CD14-positive monocyte (primary cell): ENCODE measurements around the gene DCTN2. TPM values are rescaled to one million over a fixed set of nuclear protein-coding genes. Genes with fewer than 3 reads are reported as not detected.
A peak's percentile ranks its signal among the peaks of the same experiment; 100 is the strongest.

ENCODE experiments used
- DNase-seq, 3 donors: peaks; one replicate each; pipeline ENCODE4 v3.0.0-alpha.2; 2011 to 2022
- H2AFZ ChIP-seq: 2 replicates; pipeline ENCODE4 v1.6.0; 2012; ENCODE audit warnings: mild to moderate bottlenecking, low read depth, low read length, inconsistent platforms; ENCODE audit not compliant: insufficient read depth, poor library complexity, severe bottlenecking
- H3K27ac ChIP-seq, 2 donors: 1 replicate in 1 of 2; 2 replicates in 1 of 2; pipeline ENCODE4 v1.5.1; 2012 to 2013; ENCODE audit warnings: low read length in 2 of 2, control low read depth in 1 of 2, inconsistent platforms in 1 of 2, low read depth in 1 of 2, mild to moderate bottlenecking in 1 of 2
- H3K27me3 ChIP-seq, 2 donors: one replicate each; pipeline versions ENCODE4 v1.6.0 to v1.6.1; 2011 to 2013; ENCODE audit warnings: low read length in 2 of 2; ENCODE audit not compliant: control insufficient read depth in 2 of 2, insufficient read depth in 2 of 2
- H3K36me3 ChIP-seq, 2 donors: replicated peaks in 1 of 2; 1 replicate in 1 of 2; 2 replicates in 1 of 2; pipeline versions ENCODE4 v1.5.1 to v1.6.1; 2012 to 2013; ENCODE audit warnings: low read length in 2 of 2, control low read depth in 1 of 2, inconsistent platforms in 1 of 2, mild to moderate bottlenecking in 1 of 2; ENCODE audit not compliant: insufficient read depth in 2 of 2, control insufficient read depth in 1 of 2
- H3K4me1 ChIP-seq, 2 donors: 1 replicate in 1 of 2; 2 replicates in 1 of 2; pipeline versions ENCODE4 v1.5.1 to v1.6.1; 2012 to 2013; ENCODE audit warnings: low read length in 2 of 2, control low read depth in 1 of 2, inconsistent platforms in 1 of 2, mild to moderate bottlenecking in 1 of 2, moderate library complexity in 1 of 2; ENCODE audit not compliant: insufficient read depth in 2 of 2, control insufficient read depth in 1 of 2
- H3K4me2 ChIP-seq: replicated peaks from 2 replicates; pipeline ENCODE3; 2012; ENCODE audit warnings: low read length, moderate library complexity, mild to moderate bottlenecking; ENCODE audit not compliant: poor library complexity, severe bottlenecking; ENCODE audit errors: extremely low read depth
- H3K4me3 ChIP-seq, 3 experiments: fragments of 200-600 bp in 1 of 3; sonication (generic) in 1 of 3; replicated peaks in 1 of 3; 1 replicate in 2 of 3; 2 replicates in 1 of 3; pipeline ENCODE4 v1.5.1; 2011 to 2013; ENCODE audit warnings: low read length in 3 of 3, mild to moderate bottlenecking in 3 of 3, control low read depth in 2 of 3, low read depth in 2 of 3, inconsistent platforms in 1 of 3, moderate library complexity in 1 of 3
- H3K79me2 ChIP-seq: 2 replicates; pipeline ENCODE4 v1.6.0; 2012; ENCODE audit warnings: mild to moderate bottlenecking, control low read depth, inconsistent platforms, low read length, moderate library complexity; ENCODE audit not compliant: insufficient read depth
- H3K9ac ChIP-seq: 2 replicates; pipeline ENCODE4 v1.6.0; 2017; ENCODE audit warnings: low read length, mild to moderate bottlenecking; ENCODE audit not compliant: insufficient read depth, poor library complexity, severe bottlenecking
- H3K9me3 ChIP-seq, 2 donors: replicated peaks in 1 of 2; 1 replicate in 1 of 2; 2 replicates in 1 of 2; pipeline versions ENCODE4 v1.5.1 to v1.6.1; 2012 to 2013; ENCODE audit warnings: low read length in 2 of 2, control low read depth in 1 of 2; ENCODE audit not compliant: control insufficient read depth in 1 of 2, insufficient read depth in 1 of 2
- H4K20me1 ChIP-seq: 2 replicates; pipeline ENCODE4 v1.6.0; 2012; ENCODE audit warnings: mild to moderate bottlenecking, low read length, control low read depth, moderate library complexity; ENCODE audit not compliant: insufficient read depth
- H3K27ac Mint-ChIP-seq, 7 donors: one replicate each; pipeline ENCODE4 v1.8.0; 2020; ENCODE audit warnings: mild to moderate bottlenecking in 7 of 7, mixed read lengths in 7 of 7, moderate library complexity in 6 of 7, inconsistent platforms in 2 of 7
- H3K27me3 Mint-ChIP-seq, 3 donors: one replicate each; pipeline ENCODE4 v1.8.0; 2021 to 2022; ENCODE audit warnings: low read depth in 3 of 3, mild to moderate bottlenecking in 3 of 3, mixed read lengths in 3 of 3, moderate library complexity in 3 of 3, inconsistent platforms in 1 of 3
- H3K36me3 Mint-ChIP-seq, 2 donors: one replicate each; pipeline ENCODE4 v1.8.0; 2020; ENCODE audit warnings: mixed read lengths in 2 of 2, inconsistent platforms in 1 of 2, mild to moderate bottlenecking in 1 of 2
- H3K4me1 Mint-ChIP-seq: one replicate; pipeline ENCODE4 v1.8.0; 2020; ENCODE audit warnings: mild to moderate bottlenecking, mixed read lengths
- H3K4me3 Mint-ChIP-seq, 2 donors: one replicate each; pipeline ENCODE4 v1.8.0; 2020; ENCODE audit warnings: mild to moderate bottlenecking in 2 of 2, mixed read lengths in 2 of 2, moderate library complexity in 1 of 2
- H3K9me3 Mint-ChIP-seq, 7 donors: one replicate each; pipeline ENCODE4 v1.8.0; 2020 to 2022; ENCODE audit warnings: mixed read lengths in 7 of 7, mild to moderate bottlenecking in 6 of 7, moderate library complexity in 6 of 7, inconsistent platforms in 2 of 7
- CTCF ChIP-seq: fragments of 200-600 bp; IDR thresholded peaks from one replicate; pipeline ENCODE4 v1.8.0; 2022; ENCODE audit warnings: antibody characterized with exemption, mild to moderate bottlenecking
- WGBS: methylation state at CpG from one replicate; pipeline ENCODE4 v1.1.5; 2013; ENCODE audit warnings: missing lambda C conversion rate; ENCODE audit not compliant: insufficient coverage; 5-methylcytosine and 5-hydroxymethylcytosine counted together
- intact Hi-C, 2 donors: fragments of 100-400 bp; cut with micrococcal nuclease; formaldehyde crosslinking; loops; one replicate each; pipeline versions ENCODE4 v1.15.0 to v1.15.1; 2023
- polyA plus RNA-seq, 3 donors: library from polyadenylated mRNA; depleted of rRNA in 1 of 3; unstranded in 2 of 3; stranded (reverse) in 1 of 3; fragments of 300-500 nt in 2 of 3; fragments of >200 nt in 1 of 3; fragmentation: Illumina TruSeq in 2 of 3; gene quantifications; 1 replicate in 2 of 3; 2 replicates in 1 of 3; pipeline ENCODE4 v1.2.3, GENCODE V29; 2012 to 2021

DCTN2 gene
- polyA plus RNA-seq, 3 donors: 72.8 to 94.5 (median 82.2) TPM

DNA sequence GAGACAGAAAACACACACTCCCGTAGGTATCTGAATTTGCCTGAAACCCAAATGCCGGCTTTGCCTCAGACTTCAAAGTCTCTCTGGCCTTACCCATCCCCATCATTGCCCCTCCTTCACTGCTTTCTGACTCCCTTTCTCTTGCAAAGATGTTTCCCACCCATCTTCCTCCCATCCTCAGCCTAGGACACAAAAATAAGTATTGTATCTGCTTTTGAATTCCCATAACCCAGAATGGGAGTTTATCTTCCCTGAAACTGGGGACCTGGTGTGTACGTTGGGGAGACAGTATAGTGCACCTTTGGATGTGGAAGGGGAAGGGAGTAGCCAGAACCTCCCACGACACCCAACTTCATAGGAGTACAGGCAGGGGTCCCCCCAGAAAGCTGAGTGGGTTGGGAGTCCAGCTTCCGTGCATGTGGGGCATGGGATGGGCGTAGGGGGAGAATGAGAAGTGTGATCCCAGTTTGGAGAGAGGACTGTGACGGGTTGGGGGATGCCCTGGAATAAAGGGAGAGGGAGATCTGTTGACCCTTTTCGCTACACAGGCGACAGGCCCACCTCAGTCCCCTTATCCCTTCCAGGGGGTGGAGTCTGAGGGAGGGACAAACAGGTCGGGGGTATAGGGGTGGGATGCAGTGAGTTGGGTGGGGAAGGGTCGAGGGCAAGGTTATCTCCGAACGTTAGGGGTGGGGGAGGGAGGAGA, 2.4 kb upstream of the DCTN2 start:
- no peak for TF ChIP-seq CTCF
- intact Hi-C loops: loop anchor here (5.0 to 10.0 kb wide), 3 partner anchors 72 to 205 kb away; partner anchors contain the start of genes ARHGAP9 (in 2 of the 2), CDK4 (in 1 of the 2) and MARCHF9 (in 1 of the 2)

GRCh38 chr12:57548488-57548887, 1.5 kb upstream of the DCTN2 start:
- no peak overlapping the region for H3K27ac ChIP-seq
- H3K27me3 ChIP-seq: peaks cover 29 to 37% of the 10 kb centered on the region in 2 donors
- no peaks in the 10 kb centered on the region for H3K9me3 ChIP-seq
- Mint-ChIP-seq H3K4me1 (peaks cover 46% of the 10 kb centered on the region), H3K36me3 (peaks cover 8 to 15% of the 10 kb centered on the region in 2 donors), H3K9me3 (peaks cover 0 to 11% (median 2%) of the 10 kb centered on the region in 7 donors), H3K27me3 (peaks cover 40 to 42% (median 42%) of the 10 kb centered on the region in 3 donors), H3K4me3 (peak overlapping the region in 1 of 2 donors; percentile 86), H3K27ac (peak overlapping the region in 1 of 7 donors; percentile 6)
- H3K4me3 ChIP-seq: no peak overlapping the region
- intact Hi-C loops: loop anchor here (5.0 to 10.0 kb wide), 3 partner anchors 71 to 206 kb away; partner anchors contain the start of genes ARHGAP9 (in 2 of the 2), CDK4 (in 1 of the 2) and MARCHF9 (in 1 of the 2)
- TF ChIP-seq CTCF: no peak
- peaks cover 0 to 5% of the 10 kb centered on the region in 2 donors for H3K36me3 ChIP-seq
- no peaks in the 10 kb centered on the region for H4K20me1 ChIP-seq
- H3K79me2 ChIP-seq: peaks cover 27% of the 10 kb centered on the region
- H3K9ac ChIP-seq: no peak overlapping the region
- H3K4me2 ChIP-seq: no peak overlapping the region
- H3K4me1 ChIP-seq: peaks cover 18 to 42% of the 10 kb centered on the region in 2 donors
- DNase-seq: no peak
- no peak overlapping the region for H2AFZ ChIP-seq
- WGBS: no CpG with 5 or more reads among the region's 2 CpGs

More for the DNA sequence above, 2.4 kb upstream of the DCTN2 start:
- peak overlapping the region; percentile 69 for H3K4me2 ChIP-seq
- no peaks in the 10 kb centered on the region for H4K20me1 ChIP-seq
- WGBS: 68% methylated on average over 9 of the region's 13 CpGs
- DNase-seq: no peak
- H3K36me3 ChIP-seq: no peaks in the 10 kb centered on the region
- Mint-ChIP-seq H3K4me3 (peak overlapping the region in 1 of 2 donors; percentile 86), H3K27ac (peak overlapping the region in 2 of 7 donors; percentile 20 to 21), H3K27me3 (peaks cover 42 to 43% (median 43%) of the 10 kb centered on the region in 3 donors), H3K9me3 (peaks cover 0 to 11% (median 2%) of the 10 kb centered on the region in 7 donors), H3K36me3 (peaks cover 8 to 12% of the 10 kb centered on the region in 2 donors), H3K4me1 (peaks cover 43% of the 10 kb centered on the region)
- peak overlapping the region in 1 of 3 experiments; percentile 69 for H3K4me3 ChIP-seq
- peak overlapping the region; percentile 81 for H2AFZ ChIP-seq
- H3K4me1 ChIP-seq: peaks cover 18 to 42% of the 10 kb centered on the region in 2 donors
- peaks cover 26% of the 10 kb centered on the region for H3K79me2 ChIP-seq
- no peak overlapping the region for H3K9ac ChIP-seq
- no peaks in the 10 kb centered on the region for H3K9me3 ChIP-seq
- H3K27me3 ChIP-seq: peaks cover 31 to 37% of the 10 kb centered on the region in 2 donors
- no peak overlapping the region for H3K27ac ChIP-seq
